ENCODE measurements around the gene MSL3. TPM values are rescaled to one million over a fixed set of nuclear protein-coding genes. Genes with fewer than 3 reads are reported as not detected.

MSL3 gene
- total RNA-seq, 1 experiment from 2014 or later, result 13.4 TPM

DNA sequence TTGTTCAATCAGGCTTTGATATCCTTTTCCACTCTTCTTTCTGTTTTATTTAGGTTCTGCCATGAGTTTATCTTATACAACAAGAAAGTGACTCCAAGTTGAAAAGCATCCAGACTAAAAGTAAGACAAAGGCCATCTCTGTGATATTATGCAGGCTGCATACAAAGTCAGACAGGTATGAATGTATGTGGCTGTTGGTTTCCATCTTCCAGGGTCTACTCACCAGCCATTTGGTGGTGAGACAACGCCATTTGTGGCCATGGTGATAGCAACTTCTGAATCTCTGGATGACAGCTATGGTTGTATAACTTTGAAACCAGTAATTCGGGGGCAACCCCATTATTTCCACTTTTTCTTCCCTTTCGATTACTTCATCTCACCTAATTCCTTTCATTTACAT is 17.2 kb upstream of the MSL3 start (continued):
- TF ChIP-seq, protein P1, sequence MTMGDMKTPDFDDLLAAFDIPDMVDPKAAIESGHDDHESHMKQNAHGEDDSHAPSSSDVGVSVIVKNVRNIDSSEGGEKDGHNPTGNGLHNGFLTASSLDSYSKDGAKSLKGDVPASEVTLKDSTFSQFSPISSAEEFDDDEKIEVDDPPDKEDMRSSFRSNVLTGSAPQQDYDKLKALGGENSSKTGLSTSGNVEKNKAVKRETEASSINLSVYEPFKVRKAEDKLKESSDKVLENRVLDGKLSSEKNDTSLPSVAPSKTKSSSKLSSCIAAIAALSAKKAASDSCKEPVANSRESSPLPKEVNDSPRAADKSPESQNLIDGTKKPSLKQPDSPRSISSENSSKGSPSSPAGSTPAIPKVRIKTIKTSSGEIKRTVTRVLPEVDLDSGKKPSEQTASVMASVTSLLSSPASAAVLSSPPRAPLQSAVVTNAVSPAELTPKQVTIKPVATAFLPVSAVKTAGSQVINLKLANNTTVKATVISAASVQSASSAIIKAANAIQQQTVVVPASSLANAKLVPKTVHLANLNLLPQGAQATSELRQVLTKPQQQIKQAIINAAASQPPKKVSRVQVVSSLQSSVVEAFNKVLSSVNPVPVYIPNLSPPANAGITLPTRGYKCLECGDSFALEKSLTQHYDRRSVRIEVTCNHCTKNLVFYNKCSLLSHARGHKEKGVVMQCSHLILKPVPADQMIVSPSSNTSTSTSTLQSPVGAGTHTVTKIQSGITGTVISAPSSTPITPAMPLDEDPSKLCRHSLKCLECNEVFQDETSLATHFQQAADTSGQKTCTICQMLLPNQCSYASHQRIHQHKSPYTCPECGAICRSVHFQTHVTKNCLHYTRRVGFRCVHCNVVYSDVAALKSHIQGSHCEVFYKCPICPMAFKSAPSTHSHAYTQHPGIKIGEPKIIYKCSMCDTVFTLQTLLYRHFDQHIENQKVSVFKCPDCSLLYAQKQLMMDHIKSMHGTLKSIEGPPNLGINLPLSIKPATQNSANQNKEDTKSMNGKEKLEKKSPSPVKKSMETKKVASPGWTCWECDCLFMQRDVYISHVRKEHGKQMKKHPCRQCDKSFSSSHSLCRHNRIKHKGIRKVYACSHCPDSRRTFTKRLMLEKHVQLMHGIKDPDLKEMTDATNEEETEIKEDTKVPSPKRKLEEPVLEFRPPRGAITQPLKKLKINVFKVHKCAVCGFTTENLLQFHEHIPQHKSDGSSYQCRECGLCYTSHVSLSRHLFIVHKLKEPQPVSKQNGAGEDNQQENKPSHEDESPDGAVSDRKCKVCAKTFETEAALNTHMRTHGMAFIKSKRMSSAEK (CRISPR knock-in tag; IDR thresholded peaks at IDR 0.05; ENCODE audit: borderline replicate concordance), result no peak
- no peak for TF ChIP-seq ZNF671 (CRISPR knock-in tag; IDR thresholded peaks at IDR 0.05)
- TF ChIP-seq, protein P2, sequence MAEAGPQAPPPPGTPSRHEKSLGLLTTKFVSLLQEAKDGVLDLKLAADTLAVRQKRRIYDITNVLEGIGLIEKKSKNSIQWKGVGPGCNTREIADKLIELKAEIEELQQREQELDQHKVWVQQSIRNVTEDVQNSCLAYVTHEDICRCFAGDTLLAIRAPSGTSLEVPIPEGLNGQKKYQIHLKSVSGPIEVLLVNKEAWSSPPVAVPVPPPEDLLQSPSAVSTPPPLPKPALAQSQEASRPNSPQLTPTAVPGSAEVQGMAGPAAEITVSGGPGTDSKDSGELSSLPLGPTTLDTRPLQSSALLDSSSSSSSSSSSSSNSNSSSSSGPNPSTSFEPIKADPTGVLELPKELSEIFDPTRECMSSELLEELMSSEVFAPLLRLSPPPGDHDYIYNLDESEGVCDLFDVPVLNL (CRISPR knock-in tag; IDR thresholded peaks at IDR 0.05; ENCODE audit: borderline replicate concordance, low read depth), result no peak
- TF ChIP-seq, protein P3, sequence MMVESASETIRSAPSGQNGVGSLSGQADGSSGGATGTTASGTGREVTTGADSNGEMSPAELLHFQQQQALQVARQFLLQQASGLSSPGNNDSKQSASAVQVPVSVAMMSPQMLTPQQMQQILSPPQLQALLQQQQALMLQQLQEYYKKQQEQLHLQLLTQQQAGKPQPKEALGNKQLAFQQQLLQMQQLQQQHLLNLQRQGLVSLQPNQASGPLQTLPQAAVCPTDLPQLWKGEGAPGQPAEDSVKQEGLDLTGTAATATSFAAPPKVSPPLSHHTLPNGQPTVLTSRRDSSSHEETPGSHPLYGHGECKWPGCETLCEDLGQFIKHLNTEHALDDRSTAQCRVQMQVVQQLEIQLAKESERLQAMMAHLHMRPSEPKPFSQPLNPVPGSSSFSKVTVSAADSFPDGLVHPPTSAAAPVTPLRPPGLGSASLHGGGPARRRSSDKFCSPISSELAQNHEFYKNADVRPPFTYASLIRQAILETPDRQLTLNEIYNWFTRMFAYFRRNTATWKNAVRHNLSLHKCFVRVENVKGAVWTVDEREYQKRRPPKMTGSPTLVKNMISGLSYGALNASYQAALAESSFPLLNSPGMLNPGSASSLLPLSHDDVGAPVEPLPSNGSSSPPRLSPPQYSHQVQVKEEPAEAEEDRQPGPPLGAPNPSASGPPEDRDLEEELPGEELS (CRISPR knock-in tag; IDR thresholded peaks at IDR 0.05), result no peak
- no peak for TF ChIP-seq CBFB (CRISPR knock-in tag; IDR thresholded peaks at IDR 0.05; ENCODE audit: low read depth)
- TF ChIP-seq, protein P4, sequence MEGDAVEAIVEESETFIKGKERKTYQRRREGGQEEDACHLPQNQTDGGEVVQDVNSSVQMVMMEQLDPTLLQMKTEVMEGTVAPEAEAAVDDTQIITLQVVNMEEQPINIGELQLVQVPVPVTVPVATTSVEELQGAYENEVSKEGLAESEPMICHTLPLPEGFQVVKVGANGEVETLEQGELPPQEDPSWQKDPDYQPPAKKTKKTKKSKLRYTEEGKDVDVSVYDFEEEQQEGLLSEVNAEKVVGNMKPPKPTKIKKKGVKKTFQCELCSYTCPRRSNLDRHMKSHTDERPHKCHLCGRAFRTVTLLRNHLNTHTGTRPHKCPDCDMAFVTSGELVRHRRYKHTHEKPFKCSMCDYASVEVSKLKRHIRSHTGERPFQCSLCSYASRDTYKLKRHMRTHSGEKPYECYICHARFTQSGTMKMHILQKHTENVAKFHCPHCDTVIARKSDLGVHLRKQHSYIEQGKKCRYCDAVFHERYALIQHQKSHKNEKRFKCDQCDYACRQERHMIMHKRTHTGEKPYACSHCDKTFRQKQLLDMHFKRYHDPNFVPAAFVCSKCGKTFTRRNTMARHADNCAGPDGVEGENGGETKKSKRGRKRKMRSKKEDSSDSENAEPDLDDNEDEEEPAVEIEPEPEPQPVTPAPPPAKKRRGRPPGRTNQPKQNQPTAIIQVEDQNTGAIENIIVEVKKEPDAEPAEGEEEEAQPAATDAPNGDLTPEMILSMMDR (IDR thresholded peaks at IDR 0.05), result no peak

DNA sequence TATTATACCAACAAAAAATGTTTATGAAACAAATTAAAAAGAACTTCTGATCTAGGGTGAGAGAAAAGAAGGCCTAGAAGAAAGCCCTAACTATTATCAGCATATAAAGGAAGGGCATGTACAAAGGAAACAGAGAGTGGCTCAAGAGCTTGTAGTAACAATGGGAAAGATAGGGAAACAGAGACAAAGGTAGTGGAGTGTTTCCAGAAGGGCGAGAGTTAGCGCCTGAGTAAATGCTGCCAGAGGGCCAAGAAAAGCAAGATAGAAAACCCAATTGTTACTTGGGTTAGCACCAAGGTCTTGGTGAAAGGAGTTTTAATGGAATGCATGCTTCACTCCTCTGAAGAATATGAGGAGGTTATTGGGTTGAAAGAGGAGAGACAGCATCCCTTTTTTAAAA is 16.5 kb upstream of the MSL3 start:
- H3K4me1 Mint-ChIP-seq, result no peaks in the 10 kb centered on the region
- H3K27ac Mint-ChIP-seq, result no peak overlapping the region
- CTCF ChIA-PET, result no interaction called here
- H3K36me3 Mint-ChIP-seq, result no peaks in the 10 kb centered on the region
- no peak for DNase-seq (ENCODE audit: low spot score)
- TF ChIP-seq, protein P5, sequence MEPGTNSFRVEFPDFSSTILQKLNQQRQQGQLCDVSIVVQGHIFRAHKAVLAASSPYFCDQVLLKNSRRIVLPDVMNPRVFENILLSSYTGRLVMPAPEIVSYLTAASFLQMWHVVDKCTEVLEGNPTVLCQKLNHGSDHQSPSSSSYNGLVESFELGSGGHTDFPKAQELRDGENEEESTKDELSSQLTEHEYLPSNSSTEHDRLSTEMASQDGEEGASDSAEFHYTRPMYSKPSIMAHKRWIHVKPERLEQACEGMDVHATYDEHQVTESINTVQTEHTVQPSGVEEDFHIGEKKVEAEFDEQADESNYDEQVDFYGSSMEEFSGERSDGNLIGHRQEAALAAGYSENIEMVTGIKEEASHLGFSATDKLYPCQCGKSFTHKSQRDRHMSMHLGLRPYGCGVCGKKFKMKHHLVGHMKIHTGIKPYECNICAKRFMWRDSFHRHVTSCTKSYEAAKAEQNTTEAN (CRISPR knock-in tag; IDR thresholded peaks at IDR 0.05), result no peak
- TF ChIP-seq, protein P4 (IDR thresholded peaks at IDR 0.05), result no peak
- no peak for TF ChIP-seq TP53 (CRISPR knock-in tag; IDR thresholded peaks at IDR 0.05)
- TF ChIP-seq CREB1 (CRISPR knock-in tag; IDR thresholded peaks at IDR 0.05), result no peak
- no peak for TF ChIP-seq ZNF416 (CRISPR knock-in tag; IDR thresholded peaks at IDR 0.05)
- TF ChIP-seq, protein P6, sequence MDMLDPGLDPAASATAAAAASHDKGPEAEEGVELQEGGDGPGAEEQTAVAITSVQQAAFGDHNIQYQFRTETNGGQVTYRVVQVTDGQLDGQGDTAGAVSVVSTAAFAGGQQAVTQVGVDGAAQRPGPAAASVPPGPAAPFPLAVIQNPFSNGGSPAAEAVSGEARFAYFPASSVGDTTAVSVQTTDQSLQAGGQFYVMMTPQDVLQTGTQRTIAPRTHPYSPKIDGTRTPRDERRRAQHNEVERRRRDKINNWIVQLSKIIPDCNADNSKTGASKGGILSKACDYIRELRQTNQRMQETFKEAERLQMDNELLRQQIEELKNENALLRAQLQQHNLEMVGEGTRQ (CRISPR knock-in tag; IDR thresholded peaks at IDR 0.05), result no peak
- POLR2A ChIA-PET, result no interaction called here
- no peak overlapping the region for H3K4me3 Mint-ChIP-seq
- ATAC-seq, result no peak
- no peaks in the 10 kb centered on the region; the same call in 1 of the 2 replicates for H3K27me3 Mint-ChIP-seq (ENCODE audit: low read depth)
- H3K9me3 Mint-ChIP-seq, result no peaks in the 10 kb centered on the region
